Measurements from ENCODE around the gene CMKLR1. TPM values are rescaled to one million over a fixed set of nuclear protein-coding genes. Genes with fewer than 3 reads are reported as not detected.

Gene CMKLR1
- polyA plus RNA-seq, 12 donors = 2.2 to 10.3 (median 4.3) TPM; not detected in 1

- DNase-seq = no peak
Observed at GRCh38 chr12:108317308-108318234, 21.5 kb downstream of the CMKLR1 start.

- DNase-seq = no peak
Observed at GRCh38 chr12:108316176-108317086, 22.7 kb downstream of the CMKLR1 start.

- no peak for DNase-seq
Observed at GRCh38 chr12:108315486-108316105, 23.5 kb downstream of the CMKLR1 start.

- no peak for DNase-seq
Observed at GRCh38 chr12:108313606-108314351, 25.3 kb downstream of the CMKLR1 start.

GRCh38 chr12:108313241-108313605 lies 25.9 kb downstream of the CMKLR1 start:
- no peak for DNase-seq

GRCh38 chr12:108312693-108313189 lies 26.4 kb downstream of the CMKLR1 start:
- DNase-seq = no peak

- DNase-seq = no peak
Observed at GRCh38 chr12:108312073-108312659, 26.9 kb downstream of the CMKLR1 start.

- no peak for DNase-seq
Observed at GRCh38 chr12:108311605-108312004, 27.5 kb downstream of the CMKLR1 start.

- peak; percentile 56 for DNase-seq
Observed at GRCh38 chr12:108310489-108310888, 28.6 kb downstream of the CMKLR1 start.

GRCh38 chr12:108309674-108310312 lies 29.3 kb downstream of the CMKLR1 start:
- DNase-seq = no peak

GRCh38 chr12:108308395-108309085 lies 30.6 kb downstream of the CMKLR1 start:
- no peak for DNase-seq

GRCh38 chr12:108307006-108307405 lies 32.1 kb downstream of the CMKLR1 start:
- no peak for DNase-seq

GRCh38 chr12:108306506-108306905 lies 32.6 kb downstream of the CMKLR1 start:
- DNase-seq = no peak

GRCh38 chr12:108305991-108306501 lies 33.1 kb downstream of the CMKLR1 start:
- no peak for DNase-seq

GRCh38 chr12:108305520-108305919 lies 33.6 kb downstream of the CMKLR1 start:
- DNase-seq = peak; percentile 77

GRCh38 chr12:108304633-108305032 lies 34.5 kb downstream of the CMKLR1 start:
- no peak for DNase-seq

GRCh38 chr12:108303703-108304102 lies 35.4 kb downstream of the CMKLR1 start:
- no peak for DNase-seq

- DNase-seq = peak; percentile 82
Observed at GRCh38 chr12:108302403-108303311, 36.5 kb downstream of the CMKLR1 start.
